ENCODE results near the gene OR6B3.

- TF ChIP-seq CTCF (IDR thresholded peaks at IDR 0.05; ENCODE audit: control extremely low read depth in 1 of 3, insufficient read depth in 1 of 3, low read depth in 1 of 3, low read length in 3 of 3): no peak
- no peak for TF ChIP-seq POLR2A (IDR thresholded peaks at IDR 0.05; ENCODE audit: control extremely low read depth in 1 of 2, low read depth in 2 of 2, low read length in 2 of 2)
- TF ChIP-seq ASH2L (IDR thresholded peaks at IDR 0.05; ENCODE audit: low read length): no peak
- TF ChIP-seq CREB1 (IDR thresholded peaks at IDR 0.05): no peak
- no peak for TF ChIP-seq SP1 (IDR thresholded peaks at IDR 0.05; ENCODE audit: low read depth, low read length)
- no peak for TF ChIP-seq JUND (IDR thresholded peaks at IDR 0.05; ENCODE audit: low read length)
- TF ChIP-seq TAF1 (IDR thresholded peaks at IDR 0.05; ENCODE audit: low read depth, low read length): no peak
- no peak for TF ChIP-seq EZH2 (IDR thresholded peaks at IDR 0.05; ENCODE audit: low read depth, low read length, severe bottlenecking)
- TF ChIP-seq CHD7 (IDR thresholded peaks at IDR 0.05; ENCODE audit: insufficient replicate concordance, low read length): no peak
- no peak for TF ChIP-seq TEAD4 (IDR thresholded peaks at IDR 0.05; ENCODE audit: low read depth, low read length)
- TF ChIP-seq SUZ12 (IDR thresholded peaks at IDR 0.05; ENCODE audit: low read length): no peak
- TF ChIP-seq PHF8 (conservative IDR thresholded peaks at IDR 0.05; ENCODE audit: low read depth, low read length): no peak
- TF ChIP-seq SIRT6 (IDR thresholded peaks at IDR 0.05; ENCODE audit: low read length): no peak
Observed at GRCh38 chr2:240069829-240070228, 16.5 kb upstream of the OR6B3 start.
